Bronchial epithelial cell (primary cell): ENCODE measurements around the gene KRTAP12-2. TPM values are rescaled to one million over a fixed set of nuclear protein-coding genes. Genes with fewer than 3 reads are reported as not detected.
"Not testable (repeated sequence)": the region's sequence is repeated elsewhere in the genome, so short reads cannot be mapped to it uniquely, and the experiment has no call there.

Experiments
- DNase-seq: peaks from one replicate; pipeline ENCODE4 v3.0.0-alpha.2; 2010; ENCODE audit warnings: low read depth
- FAIRE-seq: peaks from 2 replicates; lab custom pipeline; 2011; peaks lifted over from hg19 to GRCh38; lab: Jason Lieb, UNC
- H3K27me3 ChIP-seq: 2 replicates; pipeline ENCODE4 v1.5.1; 2011; ENCODE audit warnings: low read length; ENCODE audit not compliant: control insufficient read depth, insufficient read depth
- H3K36me3 ChIP-seq: 2 replicates; pipeline ENCODE4 v1.5.1; 2011; ENCODE audit warnings: low read length; ENCODE audit not compliant: control insufficient read depth, insufficient read depth
- H3K4me3 ChIP-seq: 2 replicates; pipeline ENCODE4 v1.5.1; 2011; ENCODE audit warnings: mild to moderate bottlenecking, low read depth, low read length, control low read depth
- CTCF ChIP-seq: IDR thresholded peaks from 2 replicates; pipeline ENCODE4 v1.5.1; 2011; ENCODE audit warnings: mild to moderate bottlenecking, moderate library complexity, low read length, control low read depth, inconsistent platforms; ENCODE audit not compliant: insufficient read depth, severe bottlenecking
- total RNA-seq: library from RNA; depleted of rRNA; stranded (reverse); fragments of >200 nt; gene quantifications from 2 replicates; pipeline ENCODE4 v1.2.1, GENCODE V29; 2014

Gene KRTAP12-2
- total RNA-seq, 1 donor from 2014 or later: not detected

- Histone ChIP-seq H3K4me3 (no peak overlapping the region), H3K36me3 (no peaks in the 10 kb centered on the region), H3K27me3 (no peaks in the 10 kb centered on the region)
- no peak for FAIRE-seq
- no peak for TF ChIP-seq CTCF
- no peak for DNase-seq
These were observed 32.8 kb upstream of the KRTAP12-2 start for GRCh38 chr21:44699502-44700001.

- Histone ChIP-seq H3K36me3 (no peaks in the 10 kb centered on the region), H3K27me3 (no peaks in the 10 kb centered on the region), H3K4me3 (no peak overlapping the region)
- no peak for DNase-seq
- FAIRE-seq: no peak
- no peak for TF ChIP-seq CTCF
These were observed 31.3 kb upstream of the KRTAP12-2 start for GRCh38 chr21:44697811-44698734.

DNA sequence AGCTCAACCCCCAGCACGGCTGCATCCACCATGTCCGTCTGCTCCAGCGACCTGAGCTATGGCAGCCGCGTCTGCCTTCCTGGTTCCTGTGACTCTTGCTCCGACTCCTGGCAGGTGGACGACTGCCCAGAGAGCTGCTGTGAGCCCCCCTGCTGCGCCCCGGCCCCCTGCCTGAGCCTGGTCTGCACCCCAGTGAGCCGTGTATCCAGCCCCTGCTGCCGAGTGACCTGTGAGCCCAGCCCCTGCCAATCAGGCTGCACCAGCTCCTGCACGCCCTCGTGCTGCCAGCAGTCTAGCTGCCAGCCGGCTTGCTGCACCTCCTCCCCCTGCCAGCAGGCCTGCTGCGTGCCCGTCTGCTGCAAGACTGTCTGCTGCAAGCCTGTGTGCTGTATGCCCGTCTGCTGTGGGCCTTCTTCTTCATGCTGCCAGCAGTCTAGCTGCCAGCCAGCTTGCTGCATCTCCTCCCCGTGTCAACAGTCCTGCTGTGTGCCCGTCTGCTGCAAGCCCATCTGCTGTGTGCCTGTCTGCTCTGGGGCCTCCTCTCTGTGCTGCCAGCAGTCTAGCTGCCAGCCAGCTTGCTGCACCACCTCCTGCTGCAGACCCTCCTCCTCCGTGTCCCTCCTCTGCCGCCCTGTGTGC lies 30.6 kb upstream of the KRTAP12-2 start, which contains the start of gene KRTAP10-12:
Gene KRTAP10-12 (plus strand): TSS at position 1 of the 639 bp plus-strand sequence. CDS start 30 bp downstream, at position 31.
- not testable (repeated sequence) for H3K36me3 ChIP-seq, DNase-seq, FAIRE-seq, H3K4me3 ChIP-seq, H3K27me3 ChIP-seq

DNA sequence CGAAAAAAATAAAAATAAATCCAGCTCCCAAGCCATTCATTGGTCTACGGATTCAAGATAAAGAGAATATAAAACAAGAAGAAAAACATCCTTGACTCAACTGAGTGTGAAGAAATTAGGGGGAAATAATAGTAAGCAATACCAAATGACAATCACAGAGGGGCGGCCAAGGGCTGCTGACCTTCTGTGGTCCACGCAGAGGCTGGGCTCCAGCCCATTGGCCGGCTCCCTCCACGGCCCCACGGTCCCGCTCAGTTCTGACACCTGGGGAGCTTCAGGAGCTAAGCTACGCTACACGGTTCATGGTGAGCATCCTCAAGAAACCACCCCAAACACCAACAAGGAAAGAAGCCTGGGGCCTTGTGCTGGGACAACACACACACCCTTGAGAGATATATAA lies 29.8 kb upstream of the KRTAP12-2 start:
- DNase-seq (no peak), FAIRE-seq (no peak)
- Histone ChIP-seq H3K27me3 (no peaks in the 10 kb centered on the region), H3K36me3 (no peaks in the 10 kb centered on the region), H3K4me3 (no peak overlapping the region)
- no peak for TF ChIP-seq CTCF

DNA sequence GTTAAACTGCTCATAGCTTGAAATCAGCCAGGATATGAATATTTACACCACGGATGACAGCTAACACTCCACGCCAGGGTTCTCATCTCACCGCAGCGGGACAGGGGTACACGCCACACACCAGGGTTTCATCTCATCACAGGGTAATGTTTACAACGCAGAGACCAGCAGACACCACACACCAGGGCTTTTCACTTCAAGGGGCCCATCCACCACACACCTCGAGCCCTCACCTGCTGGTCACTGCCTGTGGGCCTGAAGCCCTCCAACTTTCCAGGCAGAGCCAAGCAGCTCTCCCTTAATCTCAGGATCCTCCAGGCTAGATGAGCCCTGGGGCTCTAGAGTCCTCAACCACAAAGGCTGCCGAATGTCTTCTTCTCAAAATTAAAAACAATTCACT lies 28.9 kb upstream of the KRTAP12-2 start:
- H3K4me3 ChIP-seq: no peak overlapping the region
- no peaks in the 10 kb centered on the region for H3K36me3 ChIP-seq
- no peaks in the 10 kb centered on the region for H3K27me3 ChIP-seq
- DNase-seq: no peak
- FAIRE-seq: no peak
- TF ChIP-seq CTCF: no peak

- Histone ChIP-seq H3K27me3 (no peaks in the 10 kb centered on the region), H3K4me3 (no peak overlapping the region), H3K36me3 (no peaks in the 10 kb centered on the region)
- FAIRE-seq (no peak), DNase-seq (no peak)
- TF ChIP-seq CTCF: no peak
These were observed 28.5 kb upstream of the KRTAP12-2 start for GRCh38 chr21:44695184-44695583.
